Measurements from ENCODE around the gene LIF.
"Not testable (repeated sequence)": the region's sequence is repeated elsewhere in the genome, so short reads cannot be mapped to it uniquely, and the experiment has no call there.

Gene LIF

GRCh38 chr22:30206944-30207343 is 39.6 kb downstream of the LIF start:
- DNase-seq (ENCODE audit: low spot score), result peak; percentile 90

GRCh38 chr22:30205281-30206115 is 41.1 kb downstream of the LIF start:
- peak; percentile 84 for DNase-seq (ENCODE audit: low spot score)

DNA sequence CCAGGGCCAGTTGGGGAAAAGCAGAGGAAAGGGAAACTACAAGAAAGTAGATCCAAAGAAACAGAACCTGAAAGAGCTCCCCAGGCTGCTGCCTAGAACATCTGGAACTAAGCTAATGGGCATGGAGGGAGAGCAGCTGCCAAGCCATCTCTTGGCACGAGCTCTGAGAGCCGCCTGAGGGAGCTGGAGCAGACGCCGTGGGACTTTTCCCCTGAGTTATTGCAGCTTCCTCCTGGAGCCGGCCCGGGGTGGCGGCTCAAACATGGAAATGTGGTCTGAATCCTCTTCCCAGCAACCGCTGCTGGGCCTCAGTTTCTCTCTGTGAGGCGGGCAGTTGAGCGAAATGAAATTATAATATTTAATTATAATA is 41.8 kb downstream of the LIF start:
- DNase-seq (ENCODE audit: low spot score), result no peak

- DNase-seq (ENCODE audit: low spot score), result no peak
Measured at GRCh38 chr22:30204015-30204741, 42.4 kb downstream of the LIF start.

- no peak for DNase-seq (ENCODE audit: low spot score)
Measured at GRCh38 chr22:30202531-30203006, 44.0 kb downstream of the LIF start.

DNA sequence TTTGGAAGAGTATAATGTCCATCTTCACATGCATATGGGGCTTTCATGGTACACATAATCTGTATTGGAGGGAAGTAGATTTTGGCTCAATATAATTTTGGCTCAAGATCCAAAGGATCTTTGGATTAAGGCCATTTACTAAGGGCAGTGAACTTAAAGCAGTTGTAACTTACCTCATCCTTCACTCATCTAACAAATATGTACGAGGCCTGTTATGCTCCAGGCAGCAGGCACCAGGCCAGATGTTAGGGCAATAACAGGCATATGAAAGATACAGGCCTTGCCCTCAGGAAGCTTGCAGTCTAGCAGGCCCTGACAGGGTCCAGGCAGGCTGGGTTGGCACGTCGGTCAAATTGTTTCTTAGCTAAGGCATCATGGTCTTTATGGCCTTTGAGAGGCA is 44.6 kb downstream of the LIF start:
- no peak for DNase-seq (ENCODE audit: low spot score)

DNA sequence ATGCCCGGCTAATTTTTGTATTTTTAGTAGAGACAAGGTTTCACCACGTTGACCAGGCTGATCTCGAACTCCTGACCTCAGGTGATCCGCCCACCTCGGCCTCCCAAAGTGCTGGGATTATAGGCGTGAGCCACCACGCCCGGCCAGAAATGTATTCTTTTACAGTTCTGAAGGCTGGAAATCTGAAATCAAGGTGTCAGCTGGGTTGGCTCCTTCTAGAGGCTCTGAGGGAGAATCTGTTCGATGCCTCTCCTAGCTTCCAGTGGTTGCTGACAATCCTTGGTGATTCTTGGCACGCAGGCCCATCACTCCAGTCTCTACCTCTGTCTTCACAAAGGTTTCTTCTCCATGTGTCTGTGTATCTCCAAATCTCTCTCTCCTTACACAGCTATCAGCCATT is 45.7 kb downstream of the LIF start:
- not testable (repeated sequence) for DNase-seq (ENCODE audit: low spot score)

DNA sequence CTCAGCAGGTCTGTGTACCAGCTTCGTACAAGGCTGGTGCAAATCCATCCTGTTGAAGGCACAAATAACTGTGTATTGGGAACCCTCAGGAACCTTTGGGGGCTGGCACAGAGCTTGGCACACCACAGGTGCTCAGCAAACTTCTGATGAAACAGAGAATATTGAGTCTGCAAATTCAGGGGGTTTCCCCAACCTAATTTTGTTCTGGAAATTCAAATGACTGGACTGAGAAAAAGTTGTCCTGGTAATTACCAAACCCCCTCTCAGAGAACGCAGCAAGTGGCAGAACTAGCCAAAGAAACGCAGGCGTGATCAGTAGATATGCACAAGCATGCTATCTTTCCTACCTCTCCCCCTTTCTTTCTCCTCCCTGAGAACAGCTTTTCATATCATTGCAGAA is 47.6 kb downstream of the LIF start:
- DNase-seq (ENCODE audit: low spot score), result no peak

DNA sequence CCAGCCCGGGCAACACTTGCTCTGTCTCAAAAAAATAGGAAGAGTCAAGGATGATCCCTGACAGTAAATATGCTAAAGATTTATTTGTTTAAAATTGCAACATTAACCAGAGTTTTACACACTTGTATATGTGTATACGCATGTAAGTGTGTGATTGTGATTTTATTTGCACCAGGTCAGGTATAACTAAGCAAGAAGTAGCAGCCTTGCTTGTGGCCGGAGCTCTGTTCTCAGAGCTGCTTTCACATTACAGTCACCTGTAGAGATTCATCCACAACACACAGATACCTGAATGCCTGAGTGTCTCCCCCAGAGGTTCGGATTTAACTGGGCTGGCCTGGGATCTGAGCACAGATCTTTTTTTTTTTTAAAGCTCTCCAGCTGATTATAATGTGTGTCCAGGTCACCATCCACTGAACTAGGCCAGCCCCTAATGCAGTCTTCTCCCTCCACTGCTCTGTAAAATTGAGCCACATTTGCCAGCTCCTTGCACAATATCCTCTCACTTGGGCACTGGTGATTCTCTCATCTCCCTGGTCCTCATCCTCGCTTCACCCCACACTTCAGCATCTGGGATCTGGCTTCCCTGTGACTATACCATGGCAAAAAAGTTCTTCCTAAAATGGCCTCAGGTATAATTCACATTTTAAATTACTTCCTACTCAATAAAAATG is 48.3 kb downstream of the LIF start:
- DNase-seq (ENCODE audit: low spot score), result no peak

DNA sequence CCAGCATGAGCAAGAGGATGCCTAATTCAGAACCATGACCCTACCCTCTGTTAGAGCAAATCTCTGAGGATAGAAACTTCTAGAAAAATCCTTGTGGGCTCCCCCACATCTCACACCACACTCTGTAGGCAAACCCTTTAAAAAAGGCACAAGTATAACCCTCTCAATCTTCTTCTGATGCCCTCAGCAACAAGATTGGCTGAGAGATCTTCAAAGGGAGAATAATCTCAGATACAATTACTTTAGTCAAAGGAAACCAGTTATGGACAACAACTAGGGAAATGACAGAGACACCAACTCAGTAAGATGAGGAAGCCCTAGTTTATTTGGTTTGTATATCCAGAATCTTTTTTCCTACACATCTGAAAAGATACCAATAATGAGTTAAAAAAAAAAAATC is 49.2 kb downstream of the LIF start:
- no peak for DNase-seq (ENCODE audit: low spot score)

- DNase-seq (ENCODE audit: low spot score), result no peak
Measured at GRCh38 chr22:30196880-30197336, 49.7 kb downstream of the LIF start.

- peak; percentile 85 for DNase-seq (ENCODE audit: low spot score)
Measured at GRCh38 chr22:30196141-30196879, 50.2 kb downstream of the LIF start.

GRCh38 chr22:30195245-30196140 is 51.1 kb downstream of the LIF start:
- DNase-seq (ENCODE audit: low spot score), result no peak

GRCh38 chr22:30193031-30193775 is 53.4 kb downstream of the LIF start:
- DNase-seq (ENCODE audit: low spot score), result no peak

- no peak for DNase-seq (ENCODE audit: low spot score)
Measured at GRCh38 chr22:30192427-30192826, 54.1 kb downstream of the LIF start.

DNA sequence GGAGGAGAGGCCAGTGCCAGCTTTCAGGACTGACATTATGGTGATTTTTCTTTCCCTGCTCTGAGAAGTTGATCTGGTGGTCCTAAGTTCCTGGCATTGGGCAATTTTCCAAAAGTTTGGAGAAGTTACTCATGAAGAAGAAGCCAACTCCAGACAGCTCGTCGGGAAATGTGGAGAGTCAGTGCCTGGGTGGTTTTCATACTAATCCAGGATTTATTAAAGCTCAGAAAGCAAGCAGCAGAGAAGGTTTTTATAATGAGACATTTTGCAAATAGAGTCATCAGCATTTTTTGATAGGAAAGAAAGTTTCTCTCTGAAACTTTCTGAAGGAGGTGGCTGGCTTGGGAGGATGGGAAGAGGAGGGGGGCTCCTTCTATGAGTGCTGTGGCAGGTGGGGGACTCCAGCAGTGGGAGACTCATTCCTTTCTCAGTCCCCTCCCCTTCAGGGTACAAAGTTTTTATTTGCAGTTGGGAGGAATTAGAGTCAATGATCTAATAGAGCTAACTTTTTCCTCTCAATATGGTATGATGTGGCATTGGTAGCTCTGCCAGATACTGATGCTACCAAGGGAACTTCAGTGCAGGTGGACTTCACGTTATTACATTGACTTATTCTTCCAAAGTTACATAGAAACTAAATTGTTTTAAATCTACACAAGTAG is 55.4 kb downstream of the LIF start:
- no peak for DNase-seq (ENCODE audit: low spot score)

GRCh38 chr22:30190574-30190973 is 56.0 kb downstream of the LIF start:
- DNase-seq (ENCODE audit: low spot score), result no peak

Data from AG08396 (cell line).